Mesodermal cell (in vitro differentiated cells): ENCODE measurements around the gene KCNE1.

Experiments used
- H3K27ac ChIP-seq: 2 replicates; pipeline ENCODE4 v1.7.0; 2013; ENCODE audit warnings: mild to moderate bottlenecking, low read depth, low read length, moderate library complexity; ENCODE audit not compliant: severe bottlenecking
- H3K36me3 ChIP-seq: 2 replicates; pipeline ENCODE4 v1.7.1; 2013; ENCODE audit warnings: mild to moderate bottlenecking, low read length, moderate library complexity; ENCODE audit not compliant: control insufficient read depth, insufficient read depth
- H3K4me1 ChIP-seq: one replicate; pipeline ENCODE4 v1.7.1; 2013; ENCODE audit warnings: mild to moderate bottlenecking, low read length; ENCODE audit not compliant: insufficient read depth, control insufficient read depth, poor library complexity, severe bottlenecking
- H3K4me3 ChIP-seq: 2 replicates; pipeline ENCODE4 v1.7.0; 2013; ENCODE audit warnings: low read length, control low read depth, mild to moderate bottlenecking; ENCODE audit not compliant: insufficient read depth, poor library complexity, severe bottlenecking; ENCODE audit errors: extremely low read depth
- H3K9me3 ChIP-seq: 2 replicates; pipeline ENCODE4 v1.7.1; 2013; ENCODE audit warnings: mild to moderate bottlenecking, low read length, moderate library complexity; ENCODE audit not compliant: control insufficient read depth
- WGBS, 2 experiments: methylation state at CpG; one replicate each; pipeline ENCODE4 v1.1.5; 2013; ENCODE audit warnings: missing lambda C conversion rate in 2 of 2; ENCODE audit not compliant: insufficient coverage in 2 of 2; 5-methylcytosine and 5-hydroxymethylcytosine counted together

KCNE1 gene

DNA sequence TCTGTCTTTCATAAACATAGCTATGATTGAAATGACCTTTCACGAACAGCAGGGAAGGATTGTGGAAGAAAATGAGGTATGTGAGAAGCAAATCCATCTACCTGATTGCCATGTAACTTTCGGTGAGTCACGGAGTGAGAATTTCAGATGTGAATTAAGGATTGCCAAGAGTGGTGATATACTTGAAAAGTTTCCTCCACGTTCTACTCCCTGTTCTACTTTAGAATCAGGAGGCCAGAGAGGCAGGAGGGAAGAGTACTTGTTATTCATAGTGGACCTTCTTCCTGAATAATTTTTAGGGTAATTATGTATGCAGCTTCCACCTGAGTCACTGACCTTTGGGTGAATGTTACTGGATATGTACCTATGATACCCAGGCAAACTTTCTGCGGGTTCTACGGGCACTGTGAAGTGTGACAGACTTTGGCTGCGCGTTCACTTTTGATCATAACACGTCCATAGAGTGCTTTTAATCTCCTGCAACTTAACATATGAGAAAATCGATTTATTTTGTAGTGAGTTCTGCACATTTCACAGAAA lies 2.6 kb upstream of the KCNE1 start:
- peaks cover 5% of the 10 kb centered on the region for H3K4me1 ChIP-seq
- no peak overlapping the region for H3K27ac ChIP-seq
- H3K4me3 ChIP-seq, result no peak overlapping the region
- no peaks in the 10 kb centered on the region for H3K9me3 ChIP-seq
- peaks cover 37% of the 10 kb centered on the region for H3K36me3 ChIP-seq
- 94 to 95% methylated on average over 5 to 7 of the region's 10 CpGs for WGBS, 2 experiments

DNA sequence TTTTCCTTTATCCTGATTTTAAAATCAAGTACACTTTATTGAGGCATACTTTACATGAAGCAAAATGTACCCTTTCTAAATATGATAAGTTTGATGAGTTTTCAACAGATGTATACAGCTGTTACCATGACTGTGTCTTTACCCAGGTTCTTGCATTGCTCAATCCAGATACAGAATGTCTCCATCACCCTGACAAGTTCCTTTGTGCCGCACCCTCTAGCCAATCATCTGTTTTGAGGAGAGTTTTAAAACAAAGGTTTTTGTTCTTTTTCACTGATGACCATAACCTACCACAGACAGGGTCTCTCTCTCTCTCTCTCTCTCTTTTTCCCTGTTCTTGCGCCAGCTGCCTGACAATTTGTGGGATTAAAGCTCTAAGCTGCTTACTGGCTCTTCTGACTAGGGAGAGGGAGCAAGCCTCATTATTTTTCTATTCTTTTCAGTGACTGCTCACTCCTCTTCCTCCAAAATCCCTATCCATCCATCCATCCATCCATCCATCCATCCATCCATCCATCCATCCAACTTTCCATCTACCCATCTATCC lies 1.2 kb upstream of the KCNE1 start:
- H3K4me3 ChIP-seq, result no peak overlapping the region
- no peaks in the 10 kb centered on the region for H3K9me3 ChIP-seq
- WGBS, 2 experiments, result 100% methylated on average over 1 of the region's 2 CpGs; no CpG with 5 or more reads in 1 of the 2 experiments
- H3K27ac ChIP-seq, result no peak overlapping the region
- H3K4me1 ChIP-seq, result peaks cover 3% of the 10 kb centered on the region
- H3K36me3 ChIP-seq, result peaks cover 23% of the 10 kb centered on the region

DNA sequence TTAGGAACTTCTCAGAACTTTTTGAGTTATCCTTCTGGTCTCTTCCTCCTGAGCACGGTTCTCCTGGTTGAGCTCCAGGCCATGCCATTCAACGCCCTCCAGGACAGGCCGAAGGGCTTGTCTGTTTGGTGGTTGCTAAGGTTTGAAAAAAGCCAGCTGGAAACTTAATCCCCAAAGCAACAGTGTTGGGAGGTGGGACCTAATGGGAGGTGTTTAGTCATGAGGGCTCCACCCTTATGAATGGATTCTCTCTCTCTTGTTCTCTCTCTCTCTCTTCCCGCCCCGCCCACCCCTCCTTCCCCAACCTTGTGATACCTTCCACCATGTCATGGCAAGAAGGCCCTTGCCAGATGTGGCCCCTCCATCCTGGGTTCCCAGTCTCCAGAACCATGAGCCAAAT lies 829 bp downstream of the KCNE1 start:
- Histone ChIP-seq H3K27ac (no peak overlapping the region), H3K4me1 (no peaks in the 10 kb centered on the region), H3K36me3 (peaks cover 5% of the 10 kb centered on the region), H3K9me3 (no peaks in the 10 kb centered on the region), H3K4me3 (no peak overlapping the region)
- 100% methylated on average over 1 of the region's 5 CpGs; no CpG with 5 or more reads in 1 of the 2 experiments for WGBS, 2 experiments

DNA sequence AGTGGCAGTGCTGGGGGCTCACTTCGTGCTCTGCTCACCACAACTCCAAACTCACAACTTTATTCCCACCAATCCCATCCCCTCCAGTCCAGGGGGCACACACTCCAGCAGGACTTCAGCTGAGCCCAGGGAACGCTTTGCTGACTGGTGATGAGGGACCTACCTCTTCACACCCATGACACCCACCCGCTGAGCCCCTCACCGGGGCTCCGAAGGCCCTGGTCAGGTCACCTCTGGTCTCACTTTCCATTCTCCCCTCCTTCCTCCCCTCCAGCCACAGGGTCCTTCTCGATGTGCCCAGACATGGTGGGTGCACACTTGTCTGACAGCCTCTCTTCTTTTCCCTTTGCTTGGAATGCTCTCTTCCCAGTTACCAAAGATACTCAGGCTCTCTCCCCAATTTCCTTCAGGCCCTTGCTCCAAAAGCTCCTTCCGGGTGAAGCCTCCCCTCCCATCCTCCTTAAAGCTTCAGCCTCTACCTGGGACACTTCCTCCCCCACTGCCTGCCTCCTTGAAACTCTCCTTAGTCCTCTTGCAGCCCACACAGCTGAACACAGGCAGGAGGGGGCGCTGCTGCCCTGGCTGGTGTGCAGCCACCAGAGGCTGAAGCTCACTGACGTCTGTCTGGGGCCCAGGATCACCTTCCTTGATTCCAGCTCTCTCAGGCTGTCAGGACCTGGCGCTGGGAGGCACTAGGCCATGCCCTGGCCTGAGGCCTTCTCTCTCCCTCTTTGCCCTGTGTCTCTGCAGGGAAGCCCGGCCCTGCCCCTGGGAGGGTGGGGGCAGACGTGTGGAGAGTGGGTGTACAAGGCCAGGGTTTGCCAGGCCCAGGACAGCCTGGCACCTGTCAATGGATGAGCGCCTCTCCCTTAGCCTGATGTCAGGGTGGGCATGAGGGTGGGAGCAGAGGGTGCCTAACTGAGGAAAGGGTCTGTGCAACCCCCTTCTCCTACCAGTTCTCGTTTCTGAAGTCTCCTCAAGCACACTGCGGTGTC lies 1.6 kb downstream of the KCNE1 start:
- Histone ChIP-seq H3K27ac (no peak overlapping the region), H3K36me3 (no peaks in the 10 kb centered on the region), H3K4me3 (no peak overlapping the region), H3K9me3 (no peaks in the 10 kb centered on the region), H3K4me1 (no peaks in the 10 kb centered on the region)
- 76 to 82% methylated on average over 10 to 14 of the region's 15 CpGs for WGBS, 2 experiments

DNA sequence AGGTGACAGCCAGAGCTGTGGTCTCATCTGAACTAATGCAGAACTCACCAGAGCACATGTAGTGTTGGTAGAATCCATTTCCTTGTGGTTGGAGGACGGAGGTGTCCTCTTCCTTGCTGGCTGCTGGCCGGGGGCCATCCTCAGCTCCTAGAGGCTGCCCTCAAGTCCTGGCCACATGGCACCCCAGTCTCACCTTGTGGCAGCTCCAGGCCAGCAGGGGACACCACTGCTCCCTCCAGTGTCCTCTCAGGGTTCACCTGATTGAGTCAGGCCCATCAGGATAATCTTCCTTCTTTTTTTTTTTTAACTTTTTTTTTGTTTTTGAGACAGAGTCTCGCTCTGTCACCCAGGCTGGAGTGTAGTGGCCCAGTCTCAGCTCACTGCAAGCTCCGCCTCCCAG lies 2.9 kb downstream of the KCNE1 start:
- no peak overlapping the region for H3K27ac ChIP-seq
- H3K36me3 ChIP-seq, result no peaks in the 10 kb centered on the region
- H3K9me3 ChIP-seq, result no peaks in the 10 kb centered on the region
- H3K4me1 ChIP-seq, result no peaks in the 10 kb centered on the region
- H3K4me3 ChIP-seq, result no peak overlapping the region
- WGBS, 2 experiments, result 92 to 100% methylated on average over 3 of the region's 4 CpGs

DNA sequence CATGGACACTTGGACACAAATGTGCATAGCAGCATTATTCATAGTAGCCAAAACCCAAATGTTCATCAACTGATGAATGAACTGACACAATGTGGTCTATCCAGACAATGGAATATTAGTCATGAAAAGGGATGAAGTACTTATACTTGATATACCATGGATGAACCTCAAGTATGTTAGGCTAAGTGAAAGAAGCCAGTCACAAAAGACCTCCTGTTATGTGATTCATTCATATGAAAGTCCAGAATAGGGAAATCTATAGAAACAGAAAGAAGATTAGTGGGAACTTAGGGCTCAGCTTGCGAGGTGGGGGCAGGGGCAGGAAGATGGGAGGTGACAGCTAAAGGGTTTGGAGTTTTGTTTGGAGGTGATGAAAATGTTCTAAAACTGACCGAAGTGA lies 7.4 kb downstream of the KCNE1 start:
- Histone ChIP-seq H3K4me1 (no peaks in the 10 kb centered on the region), H3K27ac (no peak overlapping the region), H3K36me3 (no peaks in the 10 kb centered on the region), H3K9me3 (no peaks in the 10 kb centered on the region), H3K4me3 (no peak overlapping the region)
- 100% methylated on average over 1 of the region's 2 CpGs for WGBS, 2 experiments

DNA sequence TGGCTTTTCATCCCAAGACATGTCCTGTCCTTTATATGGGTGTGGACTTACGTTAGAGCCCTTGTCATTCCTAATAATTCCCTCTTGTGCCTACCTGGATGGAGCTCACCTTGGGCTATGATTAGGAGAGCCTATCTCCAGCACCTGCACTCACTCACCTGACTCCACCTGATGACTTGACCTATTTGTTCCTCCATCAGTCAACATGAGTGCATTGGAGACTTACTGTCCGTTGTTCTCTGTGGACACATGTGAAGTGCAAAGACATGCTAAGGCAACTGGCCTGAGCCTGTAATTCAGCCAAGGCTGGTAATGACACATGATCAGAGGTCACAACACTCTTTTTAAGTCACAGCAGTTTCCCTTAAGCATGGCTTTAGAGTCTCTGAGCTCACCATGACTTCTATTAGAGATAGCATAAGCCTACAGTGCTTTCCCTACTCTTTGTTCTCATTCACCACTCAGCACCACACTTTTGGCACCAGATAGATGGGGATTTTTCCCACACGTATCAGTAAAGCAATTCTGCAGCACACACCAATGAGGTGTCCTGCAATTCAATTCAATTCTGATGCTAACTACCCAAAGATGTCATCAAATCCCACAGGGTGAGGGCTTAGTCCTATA lies 9.4 kb downstream of the KCNE1 start:
- no peaks in the 10 kb centered on the region for H3K4me1 ChIP-seq
- H3K9me3 ChIP-seq, result peaks cover 6% of the 10 kb centered on the region
- 96 to 100% methylated on average over 3 of the region's 3 CpGs for WGBS, 2 experiments
- H3K4me3 ChIP-seq, result no peak overlapping the region
- H3K36me3 ChIP-seq, result no peaks in the 10 kb centered on the region
- H3K27ac ChIP-seq, result no peak overlapping the region

DNA sequence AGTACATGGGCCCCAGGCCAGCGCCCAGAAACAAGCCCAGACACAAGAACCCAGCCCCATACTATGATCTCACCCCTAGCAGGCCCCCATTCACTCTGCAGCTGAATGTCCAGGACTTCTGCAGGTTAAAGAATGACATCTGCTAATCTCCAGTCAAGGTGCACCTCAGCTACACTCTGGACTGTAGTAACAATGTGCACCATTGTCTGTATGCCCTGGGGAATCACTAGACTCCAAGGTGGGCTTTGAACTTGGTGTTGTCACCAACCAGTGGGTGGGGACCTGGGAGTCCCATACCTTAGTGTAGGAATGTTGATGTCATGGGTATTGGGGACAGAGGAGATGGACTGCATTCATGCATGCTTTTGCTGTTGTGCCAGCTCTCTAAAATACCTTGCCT lies 10.3 kb downstream of the KCNE1 start:
- WGBS, 2 experiments, result 100% methylated on average over 1 of the region's 1 CpG; no CpG with 5 or more reads in 1 of the 2 experiments
- Histone ChIP-seq H3K27ac (no peak overlapping the region), H3K4me1 (no peaks in the 10 kb centered on the region), H3K9me3 (peaks cover 6% of the 10 kb centered on the region), H3K4me3 (no peak overlapping the region), H3K36me3 (no peaks in the 10 kb centered on the region)

DNA sequence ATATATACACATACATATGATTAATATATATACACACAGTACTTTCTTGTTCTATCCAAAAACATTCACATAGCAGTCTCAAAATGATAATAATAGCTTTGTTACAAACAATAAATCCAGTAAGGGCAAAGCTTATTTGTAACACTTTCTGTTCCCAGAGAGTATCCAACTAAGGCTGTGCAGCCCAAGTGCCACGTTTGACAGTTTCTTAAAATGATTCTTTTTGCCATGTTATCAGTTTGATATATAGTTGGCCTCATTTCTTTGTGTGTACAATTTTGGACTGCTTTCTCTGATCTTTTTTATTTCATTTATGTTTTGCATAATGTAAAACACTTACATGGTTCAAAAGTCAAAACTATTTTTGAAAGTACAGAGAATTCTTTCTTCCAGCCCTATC lies 11.8 kb downstream of the KCNE1 start:
- Histone ChIP-seq H3K9me3 (peaks cover 6% of the 10 kb centered on the region), H3K27ac (no peak overlapping the region), H3K36me3 (no peaks in the 10 kb centered on the region), H3K4me1 (no peaks in the 10 kb centered on the region), H3K4me3 (no peak overlapping the region)
- WGBS, 2 experiments, result no CpG with 5 or more reads among the region's 1 CpG

DNA sequence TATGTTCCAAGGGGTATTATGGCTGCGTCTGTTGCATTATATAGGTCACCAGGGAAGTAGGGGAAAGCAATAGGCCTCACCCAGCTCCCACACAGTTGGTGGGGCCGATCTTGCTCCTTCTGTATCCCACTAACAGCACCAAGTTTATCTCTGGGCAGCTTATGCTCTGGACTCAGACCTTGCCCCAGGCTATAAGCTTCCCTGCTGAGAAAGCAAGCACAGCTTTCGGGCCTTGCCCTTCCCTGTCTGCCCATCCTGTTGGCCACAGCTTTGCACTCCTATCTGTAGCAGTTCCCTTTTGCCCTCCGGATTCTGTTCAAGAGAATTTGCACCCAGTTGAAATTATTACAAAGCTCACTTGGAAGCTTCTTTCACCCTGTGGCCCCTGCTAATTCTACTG lies 12.9 kb downstream of the KCNE1 start:
- Histone ChIP-seq H3K4me1 (no peaks in the 10 kb centered on the region), H3K4me3 (no peak overlapping the region), H3K9me3 (peaks cover 6% of the 10 kb centered on the region), H3K27ac (no peak overlapping the region), H3K36me3 (no peaks in the 10 kb centered on the region)
- 78 to 84% methylated on average over 4 of the region's 4 CpGs for WGBS, 2 experiments
